NCI-H1436 (cell line): Measurements from ENCODE around the gene PTBP3.
A peak's percentile ranks its signal among the peaks of the same experiment; 100 is the strongest.

Experiments used
- DNase-seq: peaks from one replicate; lab custom pipeline; 2025; lab: John Stamatoyannopoulos, UW

The PTBP3 gene

GRCh38 chr9:112360047-112360804 is 26.8 kb upstream of the PTBP3 start:
- DNase-seq: no peak

- no peak for DNase-seq
Observed at GRCh38 chr9:112355427-112355897, 22.0 kb upstream of the PTBP3 start.

DNA sequence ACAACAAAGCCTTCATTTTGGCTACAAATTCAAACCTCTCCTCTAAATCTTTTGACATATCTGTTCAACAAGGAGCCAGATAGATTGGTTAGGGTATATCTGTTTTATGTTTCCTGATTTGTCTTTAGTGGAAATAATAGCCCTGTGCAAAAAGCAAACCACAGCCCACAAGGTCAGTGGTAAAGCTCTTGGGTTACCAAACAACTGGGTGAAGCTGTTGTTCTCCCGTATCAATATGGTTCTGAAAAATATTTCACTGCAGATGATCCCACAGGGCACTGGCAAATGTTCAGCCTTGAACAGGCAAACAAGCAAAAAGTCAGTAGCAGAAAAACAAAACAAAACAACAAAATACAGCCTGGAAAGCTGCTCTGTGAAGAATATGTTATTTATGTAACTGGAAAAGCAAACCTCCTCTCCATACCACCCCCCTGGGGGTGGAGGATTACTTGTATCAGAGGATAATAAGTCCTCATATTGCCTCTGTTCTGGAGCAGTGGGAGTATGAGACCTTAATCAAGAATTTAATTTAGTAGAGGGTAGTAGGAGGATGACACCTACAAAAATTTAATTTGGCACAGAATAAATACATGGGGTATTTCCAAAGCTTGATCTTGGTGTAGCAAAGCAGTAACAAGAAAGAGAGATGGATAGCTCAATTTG is 20.8 kb upstream of the PTBP3 start:
- DNase-seq: no peak

GRCh38 chr9:112352209-112352608 is 18.8 kb upstream of the PTBP3 start:
- DNase-seq: no peak

DNA sequence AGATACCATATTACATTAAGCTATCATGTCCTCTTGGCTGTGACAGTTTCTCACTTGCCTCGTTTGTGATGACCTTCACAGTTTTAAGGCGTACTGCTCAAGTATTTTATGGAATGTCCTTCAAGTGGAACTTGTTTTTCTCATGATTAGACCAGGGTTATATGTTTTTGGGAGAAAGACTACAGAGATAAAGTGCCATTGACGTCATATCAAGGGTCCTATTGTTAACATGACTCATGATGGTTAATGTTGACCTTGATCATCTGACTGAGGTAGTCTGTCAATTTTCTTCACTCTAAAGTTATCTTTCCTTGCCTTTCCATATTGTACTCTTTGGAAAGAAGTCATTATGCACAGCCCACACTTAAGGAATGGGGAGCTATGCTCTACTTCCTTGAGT is 17.8 kb upstream of the PTBP3 start:
- no peak for DNase-seq

DNA sequence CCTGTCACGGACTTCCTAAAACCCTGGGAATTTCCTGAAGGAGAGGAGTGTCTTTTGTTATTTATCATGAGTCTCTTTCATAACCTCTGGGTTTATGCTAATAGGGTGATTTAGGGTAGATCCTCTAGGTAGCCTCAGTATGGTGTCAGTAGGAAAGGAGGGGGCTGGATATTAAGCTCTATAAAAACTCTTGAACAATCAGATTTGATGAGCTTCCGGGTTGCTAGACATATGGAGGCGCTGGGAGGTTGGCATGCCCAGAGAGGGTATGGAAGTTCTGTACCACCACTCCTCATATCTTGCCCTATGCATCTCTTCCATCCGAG is 15.6 kb upstream of the PTBP3 start:
- no peak for DNase-seq

DNA sequence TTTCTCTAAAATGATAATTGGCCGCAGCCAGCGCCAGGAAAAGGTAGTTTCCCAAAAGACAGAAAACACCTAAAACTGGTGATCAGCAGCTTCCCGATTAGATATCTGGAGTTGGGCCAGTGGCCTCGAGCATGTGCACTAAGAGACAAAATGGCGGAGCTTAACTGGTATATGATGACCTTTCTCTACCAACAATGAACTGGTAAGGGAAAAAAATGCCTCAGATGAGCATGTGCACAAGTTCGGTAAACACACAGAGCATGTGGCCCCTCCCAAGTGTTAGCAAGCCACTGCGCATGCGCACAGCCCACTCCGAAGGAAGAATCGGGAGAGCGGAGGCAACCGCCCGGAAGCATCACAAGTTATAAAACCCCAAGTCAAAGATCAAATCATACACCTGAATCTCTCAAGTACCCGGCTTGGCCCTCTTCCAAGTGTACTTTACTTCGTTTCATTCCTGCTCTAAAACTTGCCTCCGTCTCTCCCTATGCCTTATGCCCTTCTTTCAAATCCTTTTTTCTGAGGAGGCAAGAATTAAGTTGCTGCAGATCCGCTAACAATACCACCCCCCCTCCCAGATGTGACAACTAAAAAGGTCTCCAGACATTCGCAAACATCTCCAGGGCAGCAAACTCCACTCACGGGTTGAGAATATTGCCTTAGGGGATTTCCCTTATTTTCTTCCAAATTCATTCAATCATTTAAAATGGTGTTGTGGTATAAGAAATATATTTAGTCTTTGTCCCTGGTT is 15.0 kb upstream of the PTBP3 start:
- DNase-seq: no peak

- no peak for DNase-seq
Observed at GRCh38 chr9:112341730-112342129, 8.3 kb upstream of the PTBP3 start.

DNA sequence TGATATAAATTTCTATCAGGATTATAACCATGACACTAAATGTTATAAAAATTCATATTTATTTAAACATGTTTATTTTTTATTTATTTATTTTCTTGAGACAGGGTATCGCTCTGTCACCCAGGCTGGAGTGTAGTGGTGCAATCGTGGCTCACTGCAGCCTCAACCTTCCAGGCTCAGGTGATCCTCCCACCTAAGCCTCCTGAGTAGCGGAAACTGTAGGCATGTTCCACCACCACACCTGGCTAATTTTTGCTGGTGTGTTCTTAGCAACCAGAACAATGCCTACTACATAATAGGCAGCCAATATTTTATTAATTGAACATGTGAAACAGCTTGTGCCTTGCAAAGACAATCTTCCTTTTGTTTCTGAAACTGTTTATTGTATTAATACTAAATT is 6.5 kb upstream of the PTBP3 start:
- no peak for DNase-seq

GRCh38 chr9:112338561-112338960 is 5.1 kb upstream of the PTBP3 start:
- DNase-seq: no peak

DNA sequence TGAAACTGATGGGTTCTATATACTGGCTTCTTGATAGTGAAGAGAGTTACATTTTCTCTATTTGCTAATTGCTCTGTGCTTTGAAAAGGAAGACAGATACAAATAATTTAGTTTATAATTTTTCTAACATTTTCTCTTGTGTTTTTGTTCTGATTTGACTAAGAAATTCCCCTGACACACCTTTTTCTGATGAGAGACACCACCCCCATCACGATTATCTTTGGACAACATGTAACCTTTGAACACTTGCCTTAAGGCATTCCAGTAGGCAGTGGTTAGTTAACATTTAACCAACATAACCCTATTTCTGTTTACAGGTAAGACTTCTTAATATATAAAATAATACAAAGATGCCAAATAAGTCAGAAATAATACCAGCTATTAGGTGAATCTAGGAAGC is 4.1 kb upstream of the PTBP3 start:
- DNase-seq: no peak

DNA sequence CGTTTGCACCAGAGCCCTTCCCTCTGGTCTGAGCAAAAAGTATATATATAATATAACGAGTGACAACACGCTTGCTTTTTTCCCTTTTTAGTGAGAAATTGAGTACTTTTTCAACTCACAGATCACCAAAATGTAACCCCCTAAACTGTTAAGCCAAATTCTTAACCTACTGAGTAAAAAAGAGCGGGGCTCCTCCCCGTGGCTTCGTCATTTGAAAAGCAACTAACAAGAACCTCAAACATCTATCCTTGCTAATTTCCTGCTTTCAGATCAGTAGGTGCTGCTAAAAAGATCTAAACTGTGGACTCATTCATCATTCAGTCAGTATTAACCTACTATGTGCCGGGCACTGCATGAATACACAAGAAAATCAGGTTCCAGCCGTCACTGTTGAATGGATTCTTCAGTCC is 1.0 kb upstream of the PTBP3 start:
- DNase-seq: no peak

- DNase-seq: peak; percentile 95
Observed at GRCh38 chr9:112333639-112334431, 416 bp upstream of the PTBP3 start.

GRCh38 chr9:112332674-112332976 is 794 bp downstream of the PTBP3 start:
- no peak for DNase-seq

DNA sequence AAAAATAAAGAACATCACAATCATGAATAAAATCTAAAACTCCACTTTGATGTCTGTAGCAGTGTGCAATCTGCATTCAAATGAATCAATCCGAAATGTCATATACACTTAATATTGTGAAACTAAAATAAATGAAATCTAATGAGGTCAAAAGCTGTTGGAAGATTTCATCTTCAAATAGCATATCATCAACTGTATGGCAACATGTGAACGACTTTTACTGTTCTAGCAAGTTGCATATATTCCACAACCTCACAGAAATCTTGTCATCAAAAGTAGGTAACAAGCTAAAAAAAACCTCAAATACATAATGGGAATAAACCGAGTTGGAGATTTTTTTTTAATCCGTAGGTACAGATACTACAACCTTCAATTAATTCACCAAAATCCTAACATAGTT is 1.2 kb downstream of the PTBP3 start:
- no peak for DNase-seq

DNA sequence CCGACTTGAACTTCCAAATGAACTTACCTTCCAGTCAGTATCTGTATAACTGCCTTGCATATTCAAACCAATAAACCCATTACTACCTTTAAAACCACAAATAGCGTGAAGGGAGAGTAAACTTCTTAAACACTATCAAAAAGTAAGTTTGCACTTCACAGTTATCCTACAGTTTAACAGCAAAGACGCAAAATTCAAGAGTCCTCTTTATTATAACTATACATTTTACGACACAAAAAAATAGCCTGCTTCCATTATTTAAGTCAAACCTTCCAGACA is 1.8 kb downstream of the PTBP3 start:
- DNase-seq: no peak

- DNase-seq: no peak
Observed at GRCh38 chr9:112328545-112328944, 4.9 kb downstream of the PTBP3 start.

DNA sequence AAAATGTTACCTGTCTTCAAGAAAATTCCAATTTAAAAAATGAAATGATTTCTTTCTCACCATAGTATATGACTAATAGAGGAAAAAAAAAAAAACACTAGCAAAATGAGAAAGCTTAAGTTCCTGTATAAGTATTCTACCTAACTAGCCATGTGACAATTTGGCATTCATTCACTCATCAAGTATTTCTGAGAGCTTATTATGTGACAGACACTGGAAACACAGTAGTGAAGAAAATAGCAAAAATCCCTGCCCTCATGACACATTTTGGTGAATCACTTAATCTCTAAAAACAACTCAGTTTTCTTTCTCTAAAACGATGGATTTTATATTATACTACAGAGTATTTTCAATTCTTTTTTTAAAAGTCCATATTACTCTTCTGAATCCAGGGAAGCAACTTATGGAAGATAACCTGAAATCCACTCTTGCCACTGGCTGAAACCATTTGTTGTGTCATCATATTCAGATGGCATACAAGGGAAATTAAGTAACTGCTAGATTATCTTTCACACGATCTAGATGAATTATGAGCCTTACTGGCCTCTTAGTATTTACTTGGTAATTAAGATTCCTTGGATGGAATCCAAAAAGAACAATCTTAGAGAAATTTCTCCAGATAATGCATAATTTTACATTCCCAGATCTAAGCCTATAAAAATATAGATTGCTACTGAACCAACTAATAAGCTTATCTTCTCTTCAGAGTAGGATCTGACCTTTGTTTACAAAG is 5.5 kb downstream of the PTBP3 start:
- no peak for DNase-seq

GRCh38 chr9:112326194-112326593 is 7.2 kb downstream of the PTBP3 start:
- no peak for DNase-seq

DNA sequence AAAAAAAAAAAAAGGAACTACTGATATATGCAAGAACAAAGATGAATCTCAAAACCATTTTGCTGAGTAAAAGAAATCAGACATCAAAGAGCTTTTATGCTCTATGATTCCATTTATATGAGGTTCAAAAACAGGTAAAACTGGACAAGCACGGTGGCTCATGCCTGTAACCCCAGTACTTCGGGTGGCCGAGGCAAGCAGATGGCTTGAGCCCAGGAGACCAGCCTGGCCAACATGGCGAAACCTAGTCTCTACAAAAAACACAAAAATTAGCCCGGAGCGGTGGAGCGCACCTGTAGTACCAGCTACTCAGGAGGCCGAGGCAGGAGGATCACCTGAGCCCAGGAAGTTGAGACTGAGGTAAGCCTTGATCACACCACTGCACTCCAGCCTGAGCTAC is 7.8 kb downstream of the PTBP3 start:
- DNase-seq: no peak

- DNase-seq: no peak
Observed at GRCh38 chr9:112325127-112325526, 8.3 kb downstream of the PTBP3 start.

- no peak for DNase-seq
Observed at GRCh38 chr9:112323378-112323854, 10.0 kb downstream of the PTBP3 start.
